WERI-Rb-1 (cell line): ENCODE results near the gene TPT1.
"Not testable (repeated sequence)": the region's sequence is repeated elsewhere in the genome, so short reads cannot be mapped to it uniquely, and the experiment has no call there.

Experiments
- DNase-seq: peaks from one replicate; pipeline ENCODE4 v3.0.0-alpha.2; 2020
- H3K27ac ChIP-seq: fragments of 250-450 bp; sonication (Bioruptor Pico); 2 replicates; pipeline ENCODE4 v1.5.1; 2020; ENCODE audit warnings: mild to moderate bottlenecking, moderate library complexity
- H3K27me3 ChIP-seq: fragments of 250-450 bp; sonication (Bioruptor Pico); 2 replicates; pipeline ENCODE4 v1.5.1; 2021; ENCODE audit warnings: mild to moderate bottlenecking, low read depth, moderate library complexity; ENCODE audit not compliant: insufficient read depth, severe bottlenecking
- H3K36me3 ChIP-seq: fragments of 250-450 bp; sonication (Bioruptor Pico); 2 replicates; pipeline ENCODE4 v1.5.1; 2020; ENCODE audit warnings: mild to moderate bottlenecking, moderate library complexity
- H3K4me3 ChIP-seq: 2 replicates; pipeline ENCODE4 v1.5.1; 2011; ENCODE audit warnings: low read depth, mild to moderate bottlenecking, control low read depth, low read length
- H3K9me3 ChIP-seq: fragments of 250-450 bp; sonication (Bioruptor Pico); 2 replicates; pipeline ENCODE4 v1.5.1; 2021; ENCODE audit warnings: mild to moderate bottlenecking, moderate library complexity; ENCODE audit not compliant: severe bottlenecking
- CTCF ChIP-seq: IDR thresholded peaks from 2 replicates; pipeline ENCODE4 v1.5.1; 2011; ENCODE audit warnings: low read depth, mild to moderate bottlenecking, control low read depth, inconsistent platforms, low read length

The TPT1 gene

GRCh38 chr13:45303866-45304265 is 37.1 kb downstream of the TPT1 start:
- peaks cover 4% of the 10 kb centered on the region for H3K9me3 ChIP-seq
- no peak for TF ChIP-seq CTCF
- no peak overlapping the region for H3K4me3 ChIP-seq
- no peaks in the 10 kb centered on the region for H3K36me3 ChIP-seq
- H3K27me3 ChIP-seq: no peaks in the 10 kb centered on the region
- DNase-seq: no peak
- no peak overlapping the region for H3K27ac ChIP-seq

- no peak for DNase-seq
- Histone ChIP-seq H3K36me3 (no peaks in the 10 kb centered on the region), H3K4me3 (no peak overlapping the region), H3K27ac (no peak overlapping the region), H3K27me3 (no peaks in the 10 kb centered on the region), H3K9me3 (peaks cover 4% of the 10 kb centered on the region)
- no peak for TF ChIP-seq CTCF
These were observed 38.0 kb downstream of the TPT1 start for GRCh38 chr13:45303026-45303425.

- Histone ChIP-seq H3K4me3 (no peak overlapping the region), H3K27ac (no peak overlapping the region), H3K9me3 (peaks cover 4% of the 10 kb centered on the region), H3K27me3 (no peaks in the 10 kb centered on the region), H3K36me3 (no peaks in the 10 kb centered on the region)
- no peak for DNase-seq
- no peak for TF ChIP-seq CTCF
These were observed 38.5 kb downstream of the TPT1 start for GRCh38 chr13:45302507-45302906.

GRCh38 chr13:45301263-45301662 is 39.7 kb downstream of the TPT1 start:
- no peak for TF ChIP-seq CTCF
- peaks cover 4% of the 10 kb centered on the region for H3K9me3 ChIP-seq
- no peaks in the 10 kb centered on the region for H3K27me3 ChIP-seq

GRCh38 chr13:45300190-45300985 is 40.6 kb downstream of the TPT1 start:
- Histone ChIP-seq H3K9me3 (peaks cover 4% of the 10 kb centered on the region), H3K27ac (no peak overlapping the region), H3K27me3 (no peaks in the 10 kb centered on the region), H3K36me3 (no peaks in the 10 kb centered on the region), H3K4me3 (no peak overlapping the region)
- DNase-seq: no peak
- TF ChIP-seq CTCF: no peak

More at GRCh38 chr13:45301263-45301662, 39.7 kb downstream of the TPT1 start:
- Histone ChIP-seq H3K36me3 (no peaks in the 10 kb centered on the region), H3K27ac (no peak overlapping the region), H3K4me3 (no peak overlapping the region)
- no peak for DNase-seq

GRCh38 chr13:45299194-45299593 is 41.8 kb downstream of the TPT1 start:
- DNase-seq: no peak
- no peak overlapping the region for H3K4me3 ChIP-seq
- H3K27ac ChIP-seq: no peak overlapping the region
- no peaks in the 10 kb centered on the region for H3K36me3 ChIP-seq
- no peaks in the 10 kb centered on the region for H3K27me3 ChIP-seq
- TF ChIP-seq CTCF: no peak
- H3K9me3 ChIP-seq: peaks cover 4% of the 10 kb centered on the region

GRCh38 chr13:45298550-45298949 is 42.4 kb downstream of the TPT1 start:
- not testable (repeated sequence) for DNase-seq, H3K36me3 ChIP-seq, H3K9me3 ChIP-seq, H3K27ac ChIP-seq, H3K4me3 ChIP-seq, H3K27me3 ChIP-seq
